Astrocyte of the cerebellum (primary cell): ENCODE data around the gene LGALS4.
"Not testable (repeated sequence)": the region's sequence is repeated elsewhere in the genome, so short reads cannot be mapped to it uniquely, and the experiment has no call there.

Experiments used
- DNase-seq: peaks from one replicate; pipeline ENCODE4 v3.0.0-alpha.2; 2011; ENCODE audit warnings: low read depth
- H3K4me3 ChIP-seq: 2 replicates; pipeline ENCODE4 v1.5.1; 2011; ENCODE audit warnings: mild to moderate bottlenecking, low read depth, low read length, moderate library complexity
- CTCF ChIP-seq: IDR thresholded peaks from 2 replicates; pipeline ENCODE4 v1.5.1; 2012; ENCODE audit warnings: low read length, low read depth, moderate library complexity, mild to moderate bottlenecking; ENCODE audit errors: missing control alignments
- in situ Hi-C: cut with HindIII; loops from 2 replicates; pipeline ENCODE4 v1.10.0; 2017; ENCODE audit warnings: low sequenced_read_pairs

Gene LGALS4

DNA sequence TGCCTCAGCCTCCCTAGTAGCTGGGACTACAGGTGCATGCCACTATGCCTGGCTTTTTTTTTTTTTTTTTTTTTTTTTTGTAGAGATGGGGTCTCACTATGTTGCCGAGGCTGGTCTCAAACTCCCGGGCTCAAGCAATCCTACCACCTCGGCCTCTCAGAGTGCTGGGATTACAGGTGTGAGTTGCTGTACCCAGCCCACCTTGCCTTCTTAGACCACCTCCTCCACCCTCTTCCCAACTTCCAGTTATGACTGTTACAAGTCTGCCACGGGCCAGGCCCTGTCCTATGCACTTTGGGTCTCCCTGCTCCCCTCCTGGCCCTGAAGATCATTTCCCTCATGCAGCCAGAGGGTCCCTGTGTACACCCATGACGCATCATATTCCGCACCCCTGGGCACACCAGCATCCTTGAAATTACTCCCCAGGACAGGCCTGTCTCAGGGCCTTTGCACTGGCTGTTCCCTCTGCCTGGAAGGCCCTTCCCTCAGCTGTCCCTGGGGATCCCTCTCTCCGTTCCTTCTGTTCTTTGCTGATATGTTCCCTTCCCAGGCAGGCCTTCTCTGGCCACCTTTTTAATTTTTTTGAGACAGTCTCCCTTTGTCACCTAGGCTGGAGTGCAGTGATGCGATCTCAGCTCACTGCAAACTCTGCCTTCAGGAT is 3.0 kb downstream of the LGALS4 start:
- no peak for DNase-seq
- no peak overlapping the region for H3K4me3 ChIP-seq
- in situ Hi-C loops = no loop called here

DNA sequence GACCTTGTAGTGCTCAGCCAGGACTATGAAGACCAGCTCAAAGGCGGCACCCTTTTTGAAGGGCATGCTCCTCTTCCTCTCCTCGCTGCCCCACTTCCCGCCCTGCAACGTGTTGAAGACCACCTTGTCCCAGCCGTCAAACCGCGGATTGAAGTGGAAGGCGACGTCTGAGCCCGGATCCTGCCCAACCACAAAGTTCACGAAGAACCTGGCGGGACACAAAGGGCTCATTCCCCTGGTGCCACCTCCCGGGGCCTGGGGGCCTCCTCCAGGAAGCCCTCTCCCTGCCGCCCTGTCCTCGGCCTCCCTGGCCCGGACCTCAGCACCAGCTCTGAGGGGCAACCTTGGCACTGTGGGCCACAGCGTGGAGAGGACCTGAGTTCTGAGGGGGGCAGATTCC is 4.0 kb downstream of the LGALS4 start:
- no peak for DNase-seq
- in situ Hi-C loops = no loop called here
- no peak overlapping the region for H3K4me3 ChIP-seq
- TF ChIP-seq CTCF = no peak

More for the DNA sequence above, 3.0 kb downstream of the LGALS4 start:
- TF ChIP-seq CTCF = no peak

DNA sequence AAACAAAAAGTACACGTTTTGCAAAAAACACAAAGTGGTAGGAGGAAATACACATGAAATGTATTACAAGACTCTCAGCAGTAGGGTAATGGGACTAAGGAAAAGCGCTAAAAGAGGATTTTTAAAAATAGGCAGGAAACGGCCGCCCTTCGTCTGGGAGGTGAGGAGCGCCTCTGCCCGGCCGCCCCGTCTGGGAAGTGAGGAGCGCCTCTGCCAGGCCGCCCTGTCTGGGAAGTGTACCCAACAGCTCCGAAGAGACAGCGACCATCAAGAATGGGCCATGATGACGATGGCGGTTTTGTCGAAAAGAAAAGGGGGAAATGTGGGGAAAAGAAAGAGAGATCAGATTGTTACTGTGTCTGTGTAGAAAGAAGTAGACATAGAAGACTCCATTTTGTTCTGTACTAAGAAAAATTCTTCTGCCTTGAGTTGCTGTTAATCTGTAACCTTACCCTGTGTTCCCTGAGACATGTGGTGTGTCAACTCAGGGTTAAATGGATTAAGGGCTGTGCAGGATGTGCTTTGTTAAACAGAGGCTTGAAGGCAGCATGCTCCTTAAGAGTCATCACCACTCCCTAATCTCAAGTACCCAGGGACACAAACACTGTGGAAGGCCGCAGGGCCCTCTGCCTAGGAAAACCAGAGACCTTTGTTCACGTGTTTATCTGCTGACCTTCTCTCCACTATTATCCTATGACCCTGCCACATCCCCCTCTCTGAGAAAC is 5.2 kb downstream of the LGALS4 start:
- DNase-seq, H3K4me3 ChIP-seq, in situ Hi-C loops: not testable (repeated sequence)

DNA sequence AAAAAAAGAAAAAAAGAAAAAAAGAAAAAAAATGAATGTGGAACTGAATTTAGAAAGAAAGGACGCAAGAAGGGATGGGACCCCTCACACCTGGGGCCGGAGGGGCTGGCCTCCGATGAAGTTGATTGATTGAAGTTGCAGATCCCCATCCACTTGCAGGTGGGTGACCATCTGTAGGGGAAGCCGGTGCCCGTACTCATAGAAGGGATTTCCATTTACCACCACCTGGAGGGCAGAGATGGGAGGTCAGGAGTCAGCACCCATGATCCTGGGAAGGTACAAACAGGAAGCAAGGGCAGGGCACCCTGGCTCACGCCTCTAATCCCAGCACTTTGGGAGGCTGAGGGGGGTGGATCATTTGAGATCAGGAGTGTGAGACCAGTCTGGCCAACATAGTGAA is 6.4 kb downstream of the LGALS4 start:
- TF ChIP-seq CTCF = no peak
- no peak for DNase-seq
- in situ Hi-C loops = no loop called here
- no peak overlapping the region for H3K4me3 ChIP-seq

- in situ Hi-C loops = no loop called here
- DNase-seq = no peak
Observed at GRCh38 chr19:38805180-38805579, 7.6 kb downstream of the LGALS4 start.

DNA sequence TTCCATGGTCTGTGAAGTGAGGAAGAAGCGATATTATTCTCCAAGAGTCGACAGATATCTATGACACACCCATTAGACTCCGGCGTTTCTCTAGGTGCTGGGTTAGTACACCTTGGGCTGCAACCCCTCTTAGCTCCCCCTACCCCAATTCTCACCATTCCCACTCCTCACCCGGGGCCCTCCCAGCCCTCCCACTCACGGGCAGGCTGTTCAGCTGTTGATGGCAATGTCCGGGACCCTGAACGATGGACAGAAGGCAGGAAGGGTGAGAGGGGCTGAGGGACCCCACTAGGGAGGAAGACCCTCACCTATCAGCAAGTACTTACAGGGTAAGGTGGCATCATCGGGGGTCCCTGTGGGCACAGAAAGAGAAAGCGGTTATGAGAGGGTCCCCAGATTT is 9.2 kb downstream of the LGALS4 start:
- no peak for TF ChIP-seq CTCF
- no peak overlapping the region for H3K4me3 ChIP-seq
- in situ Hi-C loops = no loop called here
- DNase-seq = no peak

More at GRCh38 chr19:38805180-38805579, 7.6 kb downstream of the LGALS4 start:
- no peak overlapping the region for H3K4me3 ChIP-seq
- TF ChIP-seq CTCF = no peak
